IPS-11a (cell line): Measurements from ENCODE around the gene SPEF1.

Experiments used
- H3K4me3 ChIP-seq: one replicate; pipeline ENCODE4 v1.5.1; 2013; ENCODE audit warnings: low read depth, low read length, control low read depth

Gene SPEF1

DNA sequence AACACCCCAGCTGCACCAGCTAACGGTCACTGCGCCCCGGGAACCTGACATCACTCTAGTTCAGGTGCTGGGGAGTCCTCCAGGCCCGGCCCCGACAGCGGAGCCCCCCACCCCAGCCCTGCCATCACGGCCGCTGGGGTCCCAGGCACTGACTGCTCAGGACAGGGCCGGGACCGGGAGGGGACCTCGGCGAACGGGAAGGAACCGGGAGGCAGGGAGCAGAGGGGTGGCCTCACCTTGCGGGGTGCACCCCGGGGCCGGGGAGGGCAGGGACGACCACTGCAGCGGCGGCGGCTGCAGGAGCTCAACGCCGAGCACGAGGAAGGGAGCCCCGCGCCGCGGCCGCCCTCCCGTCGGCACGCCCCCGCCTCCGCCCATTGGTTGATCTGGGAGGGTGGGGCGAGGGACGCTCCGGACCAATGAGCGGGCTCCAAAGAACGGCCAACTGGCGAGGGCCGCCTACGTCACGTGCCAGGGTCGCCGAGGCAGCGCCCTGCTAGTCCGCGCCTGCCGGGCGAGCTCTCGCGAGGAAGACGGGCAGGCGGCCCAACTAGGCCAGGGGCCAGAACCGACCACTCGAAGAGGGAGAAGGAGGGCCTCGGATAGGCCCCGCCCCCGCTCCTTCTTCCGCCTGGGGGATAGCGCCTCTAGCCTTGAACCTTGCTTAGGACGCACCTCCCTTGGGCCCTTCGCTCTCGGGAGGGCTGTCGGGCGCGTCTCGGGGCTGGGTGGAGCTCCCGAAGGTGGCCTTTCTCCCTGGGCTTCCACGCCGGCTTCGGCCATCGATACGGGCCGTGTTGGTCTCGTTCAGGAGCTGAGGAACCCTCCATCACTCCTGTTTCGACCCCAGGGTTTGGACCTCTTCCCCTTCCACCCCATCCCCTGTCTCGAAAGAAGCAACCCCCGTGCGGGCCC lies 13.6 kb downstream of the SPEF1 start, which contains the start of gene ADISSP:
Gene ADISSP, minus strand, starts transcription at position 327 of the 915 bp plus-strand sequence. CDS start 7,653 bp downstream, outside the sequence.
- H3K4me3 ChIP-seq, result peak within 1 kb of the TSS; percentile 83

DNA sequence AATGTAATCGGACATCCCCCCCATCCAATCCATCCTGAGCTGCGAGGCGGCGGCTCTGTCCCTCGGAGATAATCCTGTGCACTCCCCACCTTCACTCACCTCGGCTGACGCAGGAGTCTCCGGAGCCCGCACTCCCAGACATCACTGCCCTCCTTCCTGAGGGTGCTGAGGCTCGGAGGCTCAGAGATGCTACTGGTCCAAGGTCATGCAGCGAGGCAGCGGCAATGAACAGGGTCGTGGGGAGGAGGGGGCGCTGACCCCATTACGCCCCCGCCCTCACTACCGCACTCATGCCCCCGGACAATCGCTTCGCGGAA lies 14.2 kb downstream of the SPEF1 start:
- peak overlapping the region; percentile 83 for H3K4me3 ChIP-seq

DNA sequence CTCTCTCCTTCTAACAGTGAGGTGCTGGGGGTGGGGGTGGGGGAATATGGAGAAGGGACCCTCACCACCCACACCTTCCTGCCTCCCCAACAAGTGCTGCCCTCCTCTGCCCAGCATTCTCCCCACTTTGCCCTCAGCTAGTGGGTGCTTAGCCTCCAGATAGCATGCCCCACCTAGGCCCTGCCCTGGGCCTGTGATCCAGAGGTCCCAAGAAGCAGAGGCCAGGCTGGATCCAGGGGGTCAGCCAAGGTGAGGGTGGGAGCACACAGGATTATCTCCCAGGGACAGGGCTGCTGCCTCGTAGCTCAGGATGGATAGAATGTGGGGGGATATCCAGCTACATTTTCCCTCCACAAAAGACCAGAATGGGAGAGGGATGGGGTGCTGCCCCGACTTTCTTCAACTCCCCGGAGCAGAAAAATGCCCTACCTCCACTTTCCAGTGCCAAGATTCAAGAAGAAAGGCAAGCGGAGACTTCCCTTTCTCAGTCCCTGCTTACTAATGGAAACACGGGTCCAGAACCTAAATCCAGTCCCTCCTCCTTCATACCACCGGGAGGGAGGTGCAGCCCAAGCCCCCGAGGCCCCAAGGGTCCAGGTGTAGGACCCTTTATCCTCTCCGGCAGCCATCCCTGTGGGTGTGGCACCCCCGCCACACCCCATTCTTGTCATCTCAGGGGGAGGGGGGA lies 14.7 kb downstream of the SPEF1 start:
- H3K4me3 ChIP-seq, result peak overlapping the region; percentile 83

DNA sequence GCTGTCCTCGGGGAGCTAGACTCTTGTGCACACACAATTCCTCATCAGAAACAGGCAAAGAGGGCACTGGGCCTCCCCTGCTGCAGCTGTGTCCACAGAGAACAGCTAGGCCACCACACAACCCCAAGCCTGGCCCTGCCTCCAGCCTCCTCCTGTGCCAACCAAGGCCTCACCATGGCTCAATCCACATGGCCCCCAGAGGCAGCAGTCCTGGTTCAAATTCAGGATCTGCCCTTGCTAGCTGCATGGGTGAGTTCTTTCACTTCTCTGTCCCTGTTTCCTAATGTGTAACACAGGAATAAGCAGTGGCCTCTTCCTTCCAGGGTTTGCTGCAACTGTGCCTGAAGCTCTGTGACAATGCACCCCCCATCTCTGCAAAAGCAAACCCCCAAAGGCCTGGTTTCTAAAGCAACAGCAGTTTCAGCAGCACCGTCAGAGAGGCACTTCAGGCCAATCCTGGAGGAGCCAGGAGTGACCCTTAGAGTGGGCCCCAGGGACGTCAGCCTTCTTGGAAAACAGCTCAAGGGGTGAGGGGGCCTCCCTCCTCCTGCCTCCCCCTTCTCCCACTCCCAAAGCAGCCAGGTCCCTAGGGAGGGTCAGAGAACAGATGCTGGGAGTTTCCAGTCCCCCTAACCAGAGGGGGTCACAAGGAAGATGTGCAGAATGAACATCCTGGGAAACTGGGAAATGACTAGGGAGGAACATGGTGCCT lies 15.9 kb downstream of the SPEF1 start:
- no peak overlapping the region for H3K4me3 ChIP-seq

DNA sequence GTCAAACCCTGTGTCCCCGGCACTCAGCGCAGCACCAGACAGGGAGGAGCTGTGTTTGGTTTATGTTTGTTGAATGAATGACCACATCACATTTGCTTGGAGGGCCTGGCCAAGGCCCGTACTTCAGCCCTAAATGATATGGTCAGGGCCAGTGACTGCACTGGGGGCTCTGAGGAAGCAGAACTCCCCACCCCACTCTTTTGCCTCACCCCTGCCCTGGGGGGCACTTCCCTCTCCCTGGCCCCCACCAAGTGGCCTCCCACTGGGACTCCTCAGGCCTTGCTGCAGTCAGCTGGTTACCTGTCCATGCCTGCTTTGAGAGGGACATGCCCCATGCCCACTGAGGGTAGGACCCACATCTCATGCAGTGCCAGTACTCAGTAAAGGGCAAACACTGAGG lies 16.6 kb downstream of the SPEF1 start:
- no peak overlapping the region for H3K4me3 ChIP-seq

DNA sequence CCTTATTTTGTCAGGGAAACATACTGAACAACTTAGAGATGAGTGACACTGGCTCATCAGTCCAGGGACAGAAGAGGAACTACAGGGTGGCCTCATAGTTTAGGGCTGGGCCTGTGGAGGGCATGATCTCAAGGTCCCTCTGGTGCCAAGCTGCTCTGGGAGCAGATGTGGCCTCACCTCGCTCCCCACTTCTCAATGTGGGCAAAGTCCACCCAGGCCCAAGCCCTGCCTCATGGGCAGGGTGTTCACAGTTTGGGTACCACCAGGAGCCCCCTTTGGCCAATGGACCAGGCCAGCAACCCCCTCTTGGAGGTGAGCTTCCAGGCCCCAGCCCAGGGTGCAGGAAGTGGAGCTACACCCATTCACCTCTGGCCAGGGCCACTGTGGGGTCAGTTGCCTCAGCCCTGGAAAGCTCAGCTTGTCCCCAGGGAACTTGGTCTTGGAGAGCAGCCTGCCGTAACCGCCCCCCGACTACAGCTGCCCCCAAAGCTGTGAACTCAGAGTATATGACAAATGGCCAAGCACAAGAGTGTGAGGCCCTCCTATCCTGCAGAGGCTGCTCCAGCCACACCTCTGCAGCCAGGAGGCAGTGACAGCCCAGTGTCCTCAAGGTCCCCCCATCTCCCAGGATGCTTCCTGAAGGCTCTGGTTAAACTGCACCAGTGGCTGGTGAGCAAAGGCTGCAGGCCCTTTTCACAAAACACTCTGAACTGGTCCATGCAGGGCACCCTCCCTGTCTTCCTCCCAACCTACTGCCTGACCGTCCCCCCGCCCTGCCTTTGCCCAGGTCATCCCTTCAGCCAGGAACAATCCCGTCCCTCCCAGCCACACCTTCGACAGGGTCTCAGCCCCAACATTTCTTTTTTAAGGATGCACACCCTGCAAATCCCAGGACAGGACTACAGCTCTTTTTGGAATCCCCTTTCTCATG lies 17.3 kb downstream of the SPEF1 start:
- no peak overlapping the region for H3K4me3 ChIP-seq

DNA sequence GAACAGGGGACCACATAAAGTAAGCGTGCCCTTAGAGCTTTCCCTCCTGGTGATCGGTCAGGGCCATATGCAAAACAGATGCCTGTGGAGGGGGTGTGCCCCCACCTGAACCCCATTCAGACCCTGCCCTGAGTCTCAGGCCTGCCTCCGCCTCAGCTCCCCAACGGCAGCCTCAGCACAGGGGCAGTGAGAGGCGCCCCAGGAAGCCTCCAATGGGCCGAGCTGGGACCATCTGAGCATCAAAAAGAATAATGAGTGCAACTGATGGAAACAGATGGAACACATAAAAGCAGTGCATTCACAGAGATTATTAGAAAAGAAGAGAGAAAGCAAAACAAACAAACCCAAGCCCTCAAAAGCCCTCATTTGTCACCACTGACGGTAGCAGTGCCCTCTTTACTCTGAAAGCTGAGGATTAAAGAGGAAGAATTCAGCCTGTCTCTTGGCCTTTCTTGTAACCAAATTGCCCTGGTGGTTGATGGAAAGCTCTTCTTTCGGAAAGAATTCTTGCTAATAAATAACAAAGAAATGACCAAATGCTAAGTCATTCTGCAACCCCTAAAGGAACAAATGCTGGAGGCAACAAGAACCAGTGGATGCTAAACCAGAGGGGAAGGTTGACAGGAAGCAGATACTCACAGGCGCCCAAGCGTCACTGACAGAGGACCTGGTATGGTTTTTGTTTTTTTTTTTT lies 20.4 kb downstream of the SPEF1 start:
- no peak overlapping the region for H3K4me3 ChIP-seq

DNA sequence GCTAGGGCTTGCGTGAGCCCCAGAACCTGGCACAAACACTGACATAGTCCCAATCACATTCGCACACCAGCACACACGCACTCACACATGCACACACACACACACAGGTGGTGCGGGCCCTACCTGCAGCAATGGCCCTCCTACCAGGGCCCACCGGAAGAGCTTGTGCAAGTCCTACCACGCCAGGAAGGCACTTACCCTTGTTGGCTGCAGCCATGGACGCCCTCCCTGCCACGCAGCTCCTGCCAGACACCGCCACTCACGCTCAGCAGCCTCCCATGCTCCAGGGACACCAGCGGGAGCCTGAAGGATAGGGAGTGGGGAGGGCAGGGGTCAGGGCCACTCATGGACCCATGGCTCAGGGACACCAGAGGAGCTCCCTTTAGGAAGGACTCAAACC lies 21.4 kb downstream of the SPEF1 start:
- H3K4me3 ChIP-seq, result no peak overlapping the region

DNA sequence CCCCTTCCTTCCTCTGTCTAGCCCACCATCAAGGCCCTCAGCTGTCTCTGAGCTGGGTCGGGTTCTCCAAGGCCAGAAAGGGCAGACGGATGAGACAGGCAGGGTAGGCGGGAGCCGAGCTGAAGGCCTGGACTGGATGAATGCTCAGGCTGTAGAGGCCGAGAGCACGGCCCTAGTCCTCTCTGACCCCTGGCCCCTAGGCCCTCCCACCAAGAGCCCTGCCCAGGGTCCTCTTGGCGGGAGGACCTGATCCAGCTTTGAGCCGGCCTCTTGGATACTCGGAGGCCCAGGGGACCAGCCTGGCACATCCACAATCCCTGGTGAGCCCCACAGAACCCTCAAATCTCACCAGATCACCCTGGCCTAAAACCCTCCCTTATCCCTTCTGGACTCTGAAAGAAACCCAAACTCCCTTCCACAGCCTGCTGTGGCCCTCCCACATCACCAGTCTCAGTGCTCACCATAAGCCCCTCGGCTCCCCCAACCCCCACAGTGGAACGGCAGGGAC lies 21.9 kb downstream of the SPEF1 start:
- no peak overlapping the region for H3K4me3 ChIP-seq

DNA sequence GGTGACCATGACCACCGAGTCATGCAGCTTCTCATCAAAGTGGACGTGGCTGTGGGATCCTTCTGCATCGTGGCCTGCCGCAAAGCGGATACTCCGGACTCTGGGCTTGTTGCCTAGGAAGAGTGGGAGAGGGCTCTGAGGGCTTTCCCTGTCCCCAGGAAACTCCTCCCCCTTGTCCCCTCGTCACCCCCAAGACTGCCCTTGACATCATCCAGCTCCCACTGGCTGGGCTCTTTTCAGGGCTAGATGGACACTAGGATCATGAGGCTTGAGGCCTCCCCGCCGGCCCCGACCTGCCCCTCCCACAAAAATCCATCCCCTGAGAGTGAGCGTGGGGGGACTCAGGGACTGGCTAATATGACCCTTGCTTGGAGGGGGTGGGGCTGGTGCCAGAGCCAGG lies 22.7 kb downstream of the SPEF1 start:
- H3K4me3 ChIP-seq, result no peak overlapping the region

DNA sequence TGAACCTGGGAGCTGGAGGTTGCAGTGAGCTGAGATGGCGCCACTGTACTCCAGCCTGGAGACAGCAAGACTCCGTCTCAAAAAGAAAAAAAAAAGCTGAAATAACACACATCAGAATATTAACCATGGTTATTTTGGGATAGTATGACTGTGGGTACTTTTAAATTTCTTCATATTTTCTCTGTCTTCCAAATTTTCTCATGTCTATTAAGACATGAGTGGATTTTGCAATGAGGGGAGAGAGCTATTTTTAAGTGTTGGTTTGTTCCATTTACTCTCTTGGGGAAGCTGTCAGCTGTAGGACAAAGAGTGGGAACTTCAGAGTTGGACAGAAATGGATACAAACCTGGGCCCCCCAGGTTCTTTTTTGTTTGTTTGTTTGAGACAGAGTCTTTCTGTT lies 24.0 kb downstream of the SPEF1 start:
- no peak overlapping the region for H3K4me3 ChIP-seq

DNA sequence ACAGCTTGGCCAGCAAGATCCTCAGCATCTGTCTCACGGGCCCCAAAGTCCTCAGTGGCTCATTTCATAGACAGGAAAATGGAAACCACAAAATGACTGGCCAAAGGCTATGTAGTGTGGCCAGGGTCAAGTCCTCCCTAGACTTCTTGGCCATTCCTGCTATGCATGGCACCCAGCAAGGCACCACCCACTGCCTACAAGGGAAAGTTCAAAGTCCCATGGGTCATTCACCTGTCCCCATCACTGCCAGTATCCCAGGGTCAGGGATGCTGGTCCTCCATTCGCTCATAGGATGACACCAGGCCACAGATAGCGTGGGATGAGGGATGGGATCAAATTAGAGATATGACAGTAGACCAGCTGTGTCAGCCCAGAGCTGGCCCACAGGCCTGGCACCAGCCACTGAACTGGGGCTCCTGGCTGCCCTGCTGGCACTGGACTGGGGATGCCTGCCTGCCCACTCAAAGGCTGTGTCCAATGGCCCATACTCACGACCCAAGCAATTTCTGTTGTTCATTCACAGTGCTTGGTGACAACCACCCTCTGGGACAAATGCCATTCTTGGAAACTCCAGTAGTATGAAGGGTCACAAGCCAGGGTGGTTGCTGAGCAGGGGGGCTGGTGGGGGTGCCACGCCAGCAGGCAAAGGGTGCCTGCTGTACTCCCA lies 25.3 kb downstream of the SPEF1 start:
- no peak overlapping the region for H3K4me3 ChIP-seq

DNA sequence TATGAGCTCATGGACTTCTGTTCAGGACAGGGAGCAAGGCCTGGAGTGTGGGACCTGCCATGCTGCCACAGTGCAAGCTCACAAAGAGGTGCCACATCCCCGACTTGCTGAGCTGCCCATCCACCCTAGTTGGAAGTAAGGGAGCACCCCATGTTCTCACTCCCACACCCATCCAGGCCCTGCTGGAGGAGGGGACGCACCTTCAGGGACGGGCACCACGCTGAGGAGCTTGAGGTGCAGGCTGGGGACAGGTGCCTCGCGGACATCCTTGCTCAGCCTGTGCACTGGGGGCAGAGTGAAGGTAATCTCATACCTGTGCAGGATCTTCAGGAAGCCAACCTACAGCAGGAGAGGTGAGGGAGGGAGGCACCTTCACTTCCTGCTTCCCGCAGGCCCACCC lies 26.0 kb downstream of the SPEF1 start:
- no peak overlapping the region for H3K4me3 ChIP-seq

DNA sequence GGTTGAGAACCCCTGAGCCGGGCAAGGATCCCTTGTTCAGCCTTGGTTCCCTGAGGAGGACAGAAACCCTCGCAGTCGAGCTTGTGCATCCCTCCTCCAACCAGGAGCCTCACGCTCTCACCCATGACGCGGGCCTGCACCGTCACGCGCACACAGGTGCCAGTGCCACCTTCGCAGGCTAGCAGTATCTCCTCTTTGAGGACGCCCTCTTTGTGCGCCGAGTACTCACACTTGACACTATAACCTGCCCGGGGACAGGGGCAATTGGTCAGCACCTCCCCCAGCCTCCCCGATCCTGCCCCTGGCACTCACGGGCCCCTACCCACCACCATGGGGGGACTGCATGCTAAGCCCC lies 27.0 kb downstream of the SPEF1 start:
- no peak overlapping the region for H3K4me3 ChIP-seq

DNA sequence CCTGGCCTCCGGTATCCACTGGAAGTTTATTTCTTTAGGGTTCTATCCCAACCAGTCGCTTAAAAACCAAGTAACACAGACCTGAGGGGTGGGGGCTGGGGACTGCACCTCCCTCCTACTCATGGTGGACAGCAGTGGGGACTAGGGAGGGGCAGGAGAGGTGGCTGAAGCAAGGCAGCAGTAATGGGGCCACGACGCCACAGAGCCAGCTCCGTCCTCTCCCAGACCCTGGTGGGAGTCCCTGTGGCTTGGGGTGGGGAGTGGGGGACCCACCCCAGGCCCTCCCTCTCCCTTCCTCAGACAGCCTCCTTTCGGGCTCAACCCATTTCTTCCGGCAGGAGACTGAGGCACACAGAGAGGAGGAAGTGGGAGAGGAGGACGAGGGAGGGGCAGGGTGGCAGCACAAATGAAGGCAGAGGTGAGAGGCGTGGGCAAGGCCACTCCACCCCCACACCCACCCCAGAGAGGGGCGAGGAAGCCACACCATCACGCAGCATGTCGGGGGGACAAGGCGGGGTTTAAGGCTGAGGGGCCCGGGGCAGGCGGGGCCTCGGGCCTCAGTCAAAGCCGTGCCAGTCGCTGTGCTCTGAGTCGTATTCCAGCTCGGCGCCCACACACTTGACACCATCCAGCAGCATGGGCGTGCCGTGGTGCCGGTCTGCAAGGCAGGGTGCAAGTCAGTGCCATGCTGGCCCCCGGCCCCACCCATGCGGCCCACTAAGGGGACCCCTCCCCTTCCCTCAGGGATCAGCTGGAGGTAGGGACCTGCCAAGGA lies 27.6 kb downstream of the SPEF1 start:
- H3K4me3 ChIP-seq, result no peak overlapping the region

DNA sequence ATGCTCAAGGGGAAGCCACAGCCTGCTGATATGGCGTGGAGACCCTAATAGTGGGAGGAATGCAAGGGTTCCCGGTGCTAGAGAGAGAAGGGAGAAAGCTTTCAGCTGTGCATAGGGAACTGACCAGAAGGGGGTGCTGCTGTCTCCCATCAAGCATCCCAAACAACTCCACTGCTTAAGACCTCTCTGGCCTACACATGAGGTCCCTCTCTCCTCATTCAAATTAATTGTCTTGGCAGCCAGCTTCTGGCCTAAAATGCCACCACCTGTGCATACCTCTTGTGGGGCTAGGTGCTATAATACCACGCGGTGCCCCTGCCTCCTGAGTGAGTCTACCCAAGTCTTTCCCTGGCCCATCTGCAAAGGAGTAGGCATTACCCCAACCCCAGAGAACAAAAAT lies 28.1 kb downstream of the SPEF1 start:
- no peak overlapping the region for H3K4me3 ChIP-seq

DNA sequence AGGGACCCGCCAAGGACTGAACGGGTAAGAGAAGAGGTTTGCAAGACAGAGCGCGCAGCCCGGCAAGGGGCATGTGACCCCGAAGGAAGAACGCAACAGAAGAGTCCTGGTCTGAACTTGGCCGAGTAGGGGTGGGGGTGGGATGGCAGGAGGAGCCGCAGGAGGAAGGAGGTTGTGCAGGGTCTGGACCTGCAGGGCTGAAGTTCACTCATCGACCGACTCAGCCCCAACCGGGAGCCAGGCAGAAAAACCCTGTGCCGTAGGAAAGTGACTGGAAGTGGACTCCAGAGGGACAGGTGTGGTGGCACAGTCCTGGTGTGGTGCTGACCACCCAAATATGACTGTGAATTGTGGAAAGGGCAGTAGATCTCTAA lies 28.9 kb downstream of the SPEF1 start:
- H3K4me3 ChIP-seq, result peak overlapping the region; percentile 40

DNA sequence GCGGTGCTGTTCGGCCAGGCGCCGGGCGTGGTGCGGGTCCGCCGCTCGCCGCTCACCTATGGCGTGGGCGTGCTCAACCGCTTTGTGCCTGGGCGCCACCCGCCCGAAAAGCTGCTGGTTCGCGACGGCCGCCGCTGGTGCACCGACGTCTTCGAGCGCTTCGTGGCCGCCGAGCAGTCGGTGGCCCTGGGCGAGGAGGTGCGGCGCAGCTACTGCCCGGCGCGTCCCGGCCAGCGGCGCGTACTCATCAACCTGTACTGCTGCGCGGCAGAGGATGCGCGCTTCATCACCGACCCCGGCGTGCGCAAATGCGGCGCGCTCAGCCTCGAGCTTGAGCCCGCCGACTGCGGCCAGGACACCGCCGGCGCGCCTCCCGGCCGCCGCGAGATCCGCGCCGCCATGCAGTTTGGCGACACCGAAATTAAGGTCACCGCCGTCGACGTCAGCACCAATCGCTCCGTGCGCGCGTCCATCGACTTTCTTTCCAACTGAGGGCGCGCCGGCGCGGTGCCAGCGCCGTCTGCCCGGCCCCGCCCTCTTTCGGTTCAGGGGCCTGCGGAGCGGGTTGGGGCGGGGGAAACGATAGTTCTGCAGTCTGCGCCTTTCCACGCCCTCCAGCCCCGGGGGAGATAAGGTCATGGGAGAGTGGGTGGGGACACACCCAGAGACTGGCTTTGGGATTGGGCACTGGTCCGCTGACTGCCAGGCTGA lies 29.4 kb downstream of the SPEF1 start:
- peak overlapping the region; percentile 40 for H3K4me3 ChIP-seq
